IPS-11a (cell line): ENCODE results near the gene KRT37.
"Not testable (repeated sequence)": the region's sequence is repeated elsewhere in the genome, so short reads cannot be mapped to it uniquely, and the experiment has no call there.

Experiments used
- H3K4me3 ChIP-seq: one replicate; pipeline ENCODE4 v1.5.1; 2013; ENCODE audit warnings: low read depth, low read length, control low read depth

KRT37 gene

DNA sequence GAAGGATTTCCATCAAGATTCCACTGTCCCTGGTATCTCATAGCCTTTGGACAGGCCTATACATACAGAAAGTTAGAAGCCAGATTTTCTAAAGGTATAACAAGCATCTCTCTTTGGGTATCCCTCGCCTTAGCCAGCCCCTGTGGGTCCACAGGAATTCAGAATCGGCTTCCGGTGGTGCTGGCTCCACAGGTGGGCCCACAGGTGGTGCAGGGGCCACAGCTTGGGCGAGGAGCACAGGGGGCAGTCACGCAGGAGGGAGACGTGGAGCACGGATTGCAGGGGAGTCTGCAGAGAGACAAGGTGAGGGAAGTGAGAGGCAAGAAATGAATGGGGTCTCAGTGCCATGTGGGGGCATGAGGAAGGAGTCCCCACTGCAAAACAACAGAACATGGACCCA, 12.9 kb upstream of the KRT37 start:
- no peak overlapping the region for H3K4me3 ChIP-seq

DNA sequence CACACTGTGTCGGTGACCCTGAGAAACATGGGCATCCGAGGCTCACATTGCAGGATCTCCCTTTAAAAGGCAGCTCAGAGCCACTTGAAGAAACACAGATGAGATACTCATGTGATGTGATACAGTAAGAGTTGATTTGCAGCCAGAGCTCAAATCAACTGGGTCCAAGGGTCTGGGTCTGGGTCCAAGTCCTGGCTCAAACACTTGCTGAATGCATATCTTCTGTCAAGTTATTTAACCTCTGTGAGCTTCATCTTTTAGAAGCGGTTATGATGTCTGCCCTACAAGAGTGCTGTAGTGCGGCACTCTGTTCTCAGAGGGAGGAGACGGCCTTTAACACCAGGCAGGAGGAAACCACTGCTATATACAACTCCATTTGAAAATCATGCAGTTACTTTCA, 10.0 kb upstream of the KRT37 start:
- no peak overlapping the region for H3K4me3 ChIP-seq

GRCh38 chr17:41434005-41434404, 9.6 kb upstream of the KRT37 start:
- no peak overlapping the region for H3K4me3 ChIP-seq

- H3K4me3 ChIP-seq, result no peak overlapping the region
These were observed 9.2 kb upstream of the KRT37 start for GRCh38 chr17:41433586-41433985.

DNA sequence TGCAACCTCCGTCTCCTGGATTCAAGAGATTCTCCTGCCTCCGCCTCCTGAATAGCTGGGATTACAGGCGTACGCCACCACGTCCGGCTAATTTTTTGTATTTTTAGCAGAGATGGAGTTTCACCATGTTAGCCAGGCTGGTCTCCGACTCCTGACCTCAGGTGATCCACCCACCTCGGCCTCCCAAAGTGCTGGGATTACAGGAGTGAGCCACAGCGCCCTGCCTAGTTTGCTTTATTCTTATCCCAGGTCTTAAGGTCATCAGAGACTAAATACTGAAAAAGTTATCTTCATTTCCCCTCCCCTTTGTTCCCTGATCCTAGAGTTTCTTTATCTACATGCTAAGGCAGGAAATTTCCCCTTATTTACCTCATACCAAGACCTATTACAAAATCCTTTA, 6.0 kb upstream of the KRT37 start:
- H3K4me3 ChIP-seq, result not testable (repeated sequence)

DNA sequence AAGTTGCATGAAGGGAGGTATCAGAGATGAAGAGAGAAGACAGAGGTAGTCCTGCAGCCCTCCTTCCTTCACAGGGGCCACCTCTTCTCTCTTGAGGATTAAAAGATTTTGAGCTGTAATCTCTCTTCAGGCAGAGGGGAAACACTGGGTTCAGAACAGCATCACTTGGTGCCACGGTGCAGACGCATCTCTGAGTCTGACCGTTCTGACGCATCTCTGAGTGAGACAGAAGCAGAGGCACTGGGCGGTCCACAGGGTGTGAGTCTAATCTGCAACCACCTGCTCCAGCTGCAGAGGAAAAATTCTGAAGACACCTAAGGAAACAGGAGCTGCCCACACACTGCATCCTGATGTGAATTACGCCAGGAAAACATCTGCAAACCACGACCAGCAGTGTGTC, 5.3 kb upstream of the KRT37 start:
- no peak overlapping the region for H3K4me3 ChIP-seq

DNA sequence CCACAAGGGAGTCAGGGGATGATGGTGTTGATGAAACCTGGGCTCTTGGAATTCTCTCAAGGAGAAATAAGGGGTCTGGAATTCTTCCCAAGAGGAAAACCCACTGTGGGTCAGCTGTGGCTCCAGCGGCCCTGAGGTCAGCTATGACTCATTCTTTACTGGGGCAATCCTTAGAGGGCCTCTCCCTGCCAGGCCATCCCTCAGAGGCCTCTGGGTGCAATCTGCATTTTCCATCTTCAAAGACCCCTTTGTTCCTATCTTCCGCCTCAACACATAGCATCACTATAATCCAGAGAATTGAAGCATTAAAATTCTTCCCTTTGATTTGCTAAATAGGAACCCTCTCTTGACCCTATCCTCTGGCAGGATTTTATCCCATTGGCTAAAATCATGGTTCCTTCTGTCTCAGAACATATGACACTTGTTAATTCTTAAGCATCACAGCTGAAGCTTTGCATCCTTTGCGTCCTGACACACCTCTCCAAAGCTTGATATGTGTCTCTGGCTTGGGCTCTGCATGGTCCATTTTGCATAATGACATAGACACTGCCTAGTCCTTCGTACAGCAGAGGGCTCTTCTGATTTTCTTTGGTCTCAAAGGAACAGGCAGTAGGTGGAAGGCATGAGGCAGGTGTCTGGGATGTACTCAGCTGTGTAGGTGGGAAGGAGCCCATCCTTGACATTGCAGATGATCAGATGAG, 4.4 kb upstream of the KRT37 start:
- H3K4me3 ChIP-seq, result no peak overlapping the region

GRCh38 chr17:41422586-41422985, 1.8 kb downstream of the KRT37 start:
- not testable (repeated sequence) for H3K4me3 ChIP-seq

DNA sequence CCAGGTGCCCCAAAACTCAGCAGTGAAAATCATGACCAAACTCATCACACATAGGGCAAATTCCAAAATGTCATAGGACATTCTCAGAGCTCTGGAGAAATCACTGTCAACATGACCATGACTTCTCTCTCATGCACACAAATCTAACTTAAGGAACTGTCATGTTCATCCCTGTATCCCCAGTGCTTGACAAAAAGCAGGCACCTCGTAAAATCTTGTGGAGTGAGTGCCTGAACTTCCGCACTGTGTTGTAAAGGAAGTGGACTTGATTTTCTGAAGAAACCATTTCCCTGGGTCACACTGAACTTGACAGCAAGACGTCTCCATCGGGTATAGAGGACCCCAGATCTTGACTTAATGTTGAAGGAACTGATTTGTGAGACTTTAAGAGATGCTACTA, 2.8 kb downstream of the KRT37 start:
- H3K4me3 ChIP-seq, result no peak overlapping the region

GRCh38 chr17:41421116-41421515, 3.3 kb downstream of the KRT37 start:
- H3K4me3 ChIP-seq, result no peak overlapping the region

DNA sequence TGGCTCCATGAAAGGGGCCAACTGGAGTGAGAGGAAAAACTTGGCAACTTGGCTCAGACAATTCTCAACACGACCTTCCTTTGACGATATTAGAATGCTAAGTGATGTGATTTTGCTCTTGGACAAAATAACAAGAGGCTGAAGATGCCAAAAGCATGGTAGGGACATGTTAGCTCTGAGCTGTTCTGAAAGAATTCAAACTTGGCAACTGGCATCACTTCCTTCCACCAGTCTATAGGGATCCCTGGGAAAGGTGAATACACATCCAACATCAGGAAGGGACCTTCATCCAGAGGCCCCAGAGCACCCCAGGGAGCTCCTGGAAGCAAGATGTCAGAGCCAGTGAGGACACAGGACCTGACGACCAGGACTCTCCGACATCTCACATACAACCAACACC, 4.3 kb downstream of the KRT37 start:
- H3K4me3 ChIP-seq, result no peak overlapping the region

DNA sequence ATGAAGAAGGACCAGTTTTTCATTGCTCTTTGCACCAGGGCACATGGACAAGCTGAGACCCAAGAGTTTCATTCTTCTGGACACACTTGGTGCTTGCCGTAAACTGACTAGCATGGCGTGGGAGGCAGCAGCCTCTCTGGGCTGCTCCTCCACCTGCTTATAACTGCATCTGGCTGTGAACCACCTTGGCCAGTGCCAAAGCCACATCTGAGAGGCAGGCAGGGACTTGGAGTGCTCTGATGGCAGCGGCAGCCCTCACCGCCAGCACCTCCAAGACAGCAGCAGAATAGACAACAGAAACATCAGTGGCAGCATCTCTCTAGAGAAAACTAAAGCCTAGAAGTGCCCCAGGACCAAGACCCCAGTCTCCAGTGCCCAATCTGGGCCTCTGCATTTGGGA, 4.7 kb downstream of the KRT37 start:
- H3K4me3 ChIP-seq, result no peak overlapping the region

- no peak overlapping the region for H3K4me3 ChIP-seq
These were observed 6.1 kb downstream of the KRT37 start for GRCh38 chr17:41418116-41418860.

DNA sequence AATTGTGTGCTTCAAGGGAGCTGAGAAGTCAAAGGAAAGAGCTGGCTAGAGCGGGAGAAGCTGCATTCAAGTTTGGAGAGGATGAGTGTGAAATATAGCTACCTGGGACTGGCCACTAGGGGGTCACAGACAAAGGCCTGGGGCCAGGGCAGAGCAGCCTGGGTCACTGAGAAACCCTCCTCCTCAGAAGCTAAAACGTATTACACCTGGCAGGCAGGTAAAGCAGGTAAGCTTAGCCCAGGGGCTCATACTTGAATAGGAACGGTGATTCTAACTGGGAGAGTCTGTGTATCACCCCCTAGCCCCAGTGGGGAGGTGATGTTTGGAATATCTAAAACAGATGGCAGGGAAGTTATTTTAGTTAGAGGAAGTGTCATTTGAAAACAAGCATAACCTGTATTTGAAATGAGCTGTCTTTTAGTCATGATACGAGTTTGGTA, 6.8 kb downstream of the KRT37 start:
- H3K4me3 ChIP-seq, result no peak overlapping the region

GRCh38 chr17:41417127-41417526, 7.3 kb downstream of the KRT37 start:
- H3K4me3 ChIP-seq, result no peak overlapping the region

GRCh38 chr17:41416479-41416878, 7.9 kb downstream of the KRT37 start:
- no peak overlapping the region for H3K4me3 ChIP-seq

GRCh38 chr17:41415833-41416335, 8.5 kb downstream of the KRT37 start:
- no peak overlapping the region for H3K4me3 ChIP-seq

DNA sequence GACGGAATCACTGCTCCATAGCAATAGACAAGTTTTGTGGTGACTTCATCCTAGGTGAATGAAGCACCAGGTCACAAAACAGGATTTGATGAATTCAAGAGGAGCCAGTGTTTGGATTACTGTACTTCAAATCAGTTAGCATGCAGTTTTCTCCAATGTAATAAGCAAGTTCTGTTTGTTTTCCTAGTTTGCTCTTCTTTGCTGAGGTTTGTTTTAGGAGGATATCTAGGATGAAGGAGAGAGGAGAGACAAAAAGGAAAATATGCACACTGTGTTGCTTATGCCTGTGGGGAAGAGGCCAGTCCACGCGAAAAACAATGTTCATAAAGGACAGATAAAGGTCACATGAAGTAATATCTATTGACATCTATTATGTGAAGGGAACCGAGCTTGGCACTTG, 9.0 kb downstream of the KRT37 start:
- H3K4me3 ChIP-seq, result no peak overlapping the region

- no peak overlapping the region for H3K4me3 ChIP-seq
These were observed 10.4 kb downstream of the KRT37 start for GRCh38 chr17:41413982-41414381.

- no peak overlapping the region for H3K4me3 ChIP-seq
These were observed 10.9 kb downstream of the KRT37 start for GRCh38 chr17:41413353-41413957.

DNA sequence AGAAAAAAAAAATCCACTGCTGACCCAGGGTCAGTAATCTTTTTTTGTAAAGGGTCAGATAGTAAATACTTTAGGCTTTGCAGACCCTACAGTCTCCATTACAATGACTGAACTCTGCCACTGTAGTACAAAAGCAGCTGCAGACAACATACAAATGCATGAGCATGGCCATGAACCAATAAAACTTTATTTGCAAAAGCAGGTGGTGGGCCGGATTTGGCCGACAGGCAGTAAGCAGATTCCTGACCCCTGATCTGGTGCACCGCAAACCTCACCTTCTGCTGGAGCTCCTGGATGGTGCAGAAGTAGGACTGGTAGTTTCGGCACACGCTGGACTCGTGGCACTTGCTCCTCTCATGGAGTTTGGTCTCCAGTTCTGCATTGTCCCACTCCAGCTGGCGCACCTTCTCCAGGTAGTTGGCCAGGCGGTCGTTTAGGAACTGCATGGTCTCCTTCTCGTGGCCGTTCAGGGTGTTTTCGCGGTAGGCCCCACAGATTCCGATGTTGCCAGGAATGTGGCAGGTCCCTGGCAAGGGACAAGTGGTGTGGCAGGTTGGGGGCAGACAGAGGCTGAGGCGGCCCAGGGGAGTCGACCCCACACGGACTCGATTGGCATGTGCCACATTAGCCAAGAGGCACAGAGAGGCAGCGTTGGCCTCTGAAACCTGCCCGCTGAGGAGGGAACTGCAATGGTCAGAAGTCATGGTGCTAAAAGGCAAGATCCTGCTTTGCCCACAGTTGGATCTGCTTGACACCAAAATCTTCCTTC, 13.1 kb downstream of the KRT37 start:
- H3K4me3 ChIP-seq, result no peak overlapping the region
